IPS DF 19.7 (cell line): ENCODE results near the gene PKP1.

Experiments used
- DNase-seq: peaks from one replicate; pipeline ENCODE4 v3.0.0-alpha.2; 2013; ENCODE audit warnings: low read depth, low spot score

PKP1 gene

DNA sequence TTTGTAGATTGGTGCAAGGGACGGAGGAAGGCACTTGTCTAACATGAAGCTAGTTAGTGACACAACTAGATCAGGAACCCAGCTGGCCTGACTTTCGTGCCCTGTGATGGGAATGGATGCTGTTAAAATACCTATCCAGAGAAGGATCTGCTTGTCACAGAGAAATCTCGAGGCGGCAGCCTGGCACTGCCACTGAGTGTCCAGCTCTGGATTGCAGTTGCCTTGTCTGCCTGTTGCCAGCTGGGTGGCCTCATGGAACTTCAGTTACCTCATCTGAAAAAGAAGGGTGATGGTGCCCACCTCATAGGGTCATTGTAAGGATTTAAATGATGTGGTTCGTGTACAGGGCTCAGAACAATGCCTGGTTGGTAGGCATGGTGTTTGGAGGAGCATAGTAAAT is 2.4 kb upstream of the PKP1 start:
- DNase-seq = no peak

DNA sequence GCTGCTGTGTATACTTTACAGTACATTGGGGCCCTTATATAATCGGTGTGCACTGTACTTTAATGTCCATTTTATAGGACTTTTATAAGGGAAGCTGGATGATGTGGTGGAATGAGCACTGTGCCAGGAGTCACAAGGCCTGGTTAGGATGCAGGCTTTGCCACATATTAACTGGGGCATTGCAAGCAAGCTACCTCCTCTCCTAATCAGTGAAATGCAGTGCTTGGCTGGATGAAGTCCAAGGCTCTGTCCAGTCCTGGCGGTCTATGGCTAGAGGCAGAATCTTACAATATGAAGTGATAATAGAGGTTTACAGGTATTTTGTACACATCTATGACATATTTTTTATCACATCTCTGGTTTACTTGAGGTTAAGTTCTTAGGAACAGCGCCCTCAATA is 1.7 kb upstream of the PKP1 start:
- DNase-seq = no peak

DNA sequence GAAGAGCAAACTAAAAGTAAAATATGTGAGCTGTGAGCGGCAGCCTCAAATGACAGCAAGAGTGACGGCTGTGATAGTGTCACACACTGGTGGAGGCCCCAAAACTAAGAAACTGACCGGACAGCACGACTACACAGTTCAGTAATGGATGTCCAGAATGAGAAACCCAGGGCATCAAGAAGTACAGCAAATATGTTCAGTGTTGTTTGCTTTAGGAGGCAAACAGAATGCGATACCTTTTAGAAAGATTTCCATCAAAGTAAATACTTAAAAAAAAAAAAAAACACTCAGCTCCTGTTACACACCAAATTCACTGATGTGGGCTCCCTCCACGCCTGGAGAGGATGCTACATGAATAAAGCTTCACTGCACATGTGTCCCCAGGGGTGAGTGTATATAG is 1.1 kb upstream of the PKP1 start:
- no peak for DNase-seq

DNA sequence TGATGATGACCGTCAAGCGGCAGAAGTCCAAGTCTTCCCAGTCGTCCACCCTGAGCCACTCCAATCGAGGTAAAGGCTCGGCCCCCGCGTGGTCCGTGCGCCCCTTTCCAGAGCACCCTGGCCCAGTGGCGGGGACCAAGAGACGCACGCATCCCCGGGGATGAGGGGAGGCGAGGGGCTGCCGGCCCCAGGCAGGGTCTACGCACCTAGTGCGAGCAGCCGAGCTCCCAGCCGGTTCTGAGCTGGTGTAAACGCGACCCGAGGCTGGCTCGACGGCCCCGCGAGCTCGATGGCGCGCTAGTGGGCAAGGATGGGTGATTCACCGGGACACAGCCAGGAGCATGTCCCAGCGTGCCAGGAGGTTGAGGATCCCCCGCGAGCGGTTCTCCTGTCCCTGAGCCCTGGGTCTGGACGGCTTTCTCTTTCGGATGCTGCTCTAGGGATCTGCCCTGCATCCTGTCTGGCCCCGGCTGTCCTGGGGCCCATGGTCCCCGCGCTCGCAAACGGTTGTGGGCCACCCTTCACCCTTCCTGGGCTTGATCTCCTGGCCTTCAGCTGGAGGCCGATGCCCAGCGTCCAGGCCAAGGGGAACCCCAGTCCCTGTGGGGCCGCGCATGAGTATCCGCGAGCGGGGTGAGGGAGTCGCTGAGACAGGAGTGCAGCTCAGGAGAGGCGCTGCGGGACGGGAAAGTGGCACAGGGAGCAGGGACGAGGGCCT is 689 bp downstream of the PKP1 start:
- no peak for DNase-seq

DNA sequence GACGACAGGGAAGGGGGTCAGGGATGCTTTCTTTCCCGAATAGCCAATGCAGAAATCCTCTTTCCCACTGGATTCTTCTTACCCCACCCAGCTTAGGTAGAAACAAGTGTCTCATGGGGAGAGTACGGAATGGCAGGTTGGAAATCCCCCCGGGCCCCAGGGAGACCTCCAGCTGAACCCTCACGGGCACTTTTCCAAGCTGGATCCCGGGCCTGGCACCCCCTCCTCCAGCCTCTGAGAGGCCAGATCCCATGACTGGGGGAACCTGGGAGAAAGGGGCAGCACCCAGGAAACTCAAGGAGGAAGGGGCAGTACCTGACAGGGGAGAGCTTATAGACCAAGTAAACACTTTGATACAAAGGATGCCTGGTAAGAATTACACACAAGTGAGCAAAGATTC is 1.3 kb downstream of the PKP1 start:
- DNase-seq = no peak

DNA sequence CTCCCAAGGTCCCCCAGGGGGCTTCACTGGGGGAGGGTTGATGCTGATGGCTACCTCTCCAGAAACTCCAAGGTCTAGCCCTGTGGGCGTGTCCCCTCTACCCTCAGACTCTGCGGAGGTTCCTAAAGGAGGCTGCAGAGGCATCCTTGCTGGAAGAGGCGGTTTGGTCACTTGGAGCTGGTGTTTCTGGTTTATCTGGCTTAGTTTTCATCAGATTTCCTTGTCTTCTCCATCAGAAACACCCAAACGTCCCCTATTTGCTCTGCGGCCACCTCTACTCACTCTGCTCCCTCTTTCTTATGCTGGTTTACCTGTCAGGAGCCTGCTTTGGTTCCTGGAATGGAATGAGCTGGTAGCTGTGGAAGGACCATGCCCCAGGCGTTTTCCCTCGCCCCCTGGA is 2.5 kb downstream of the PKP1 start:
- DNase-seq = no peak

DNA sequence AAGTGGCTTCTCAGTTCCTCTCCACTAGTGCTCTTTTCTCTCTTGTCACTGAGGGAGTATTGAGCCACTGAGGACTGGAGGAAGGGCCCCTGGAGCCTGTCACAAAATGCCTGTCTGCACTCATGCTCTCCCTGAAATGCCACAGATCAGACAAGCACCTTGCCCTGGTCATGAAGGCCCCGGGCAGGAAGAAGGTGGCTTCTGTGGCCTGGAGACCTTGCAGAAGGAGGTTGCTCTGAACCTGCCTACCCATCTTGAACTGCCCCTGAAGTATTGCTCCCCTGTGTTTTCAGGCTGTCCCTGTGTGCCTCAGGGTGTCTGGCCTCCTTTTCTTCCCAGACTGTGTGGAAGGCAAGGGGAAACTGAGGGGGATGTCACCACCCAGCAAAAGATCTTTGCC is 3.1 kb downstream of the PKP1 start:
- DNase-seq = no peak

DNA sequence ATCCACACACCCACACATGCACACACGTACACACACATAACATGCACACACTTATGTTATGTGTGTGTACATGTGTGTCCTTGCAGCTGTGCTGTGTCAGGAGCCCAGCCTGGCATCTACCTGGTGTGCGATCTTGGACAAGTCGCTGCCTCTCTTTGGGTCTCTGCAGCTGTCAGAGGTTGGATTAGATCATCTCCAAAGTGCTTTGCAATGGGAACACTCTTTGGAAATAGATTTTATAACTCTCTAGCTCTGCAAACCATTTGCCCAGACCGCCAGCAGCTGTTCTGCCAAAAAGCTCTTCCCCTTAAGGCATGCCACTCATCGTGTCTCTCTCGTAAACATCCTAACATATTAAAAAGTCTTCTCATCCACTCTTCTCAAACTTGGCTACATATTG is 4.7 kb downstream of the PKP1 start:
- no peak for DNase-seq

DNA sequence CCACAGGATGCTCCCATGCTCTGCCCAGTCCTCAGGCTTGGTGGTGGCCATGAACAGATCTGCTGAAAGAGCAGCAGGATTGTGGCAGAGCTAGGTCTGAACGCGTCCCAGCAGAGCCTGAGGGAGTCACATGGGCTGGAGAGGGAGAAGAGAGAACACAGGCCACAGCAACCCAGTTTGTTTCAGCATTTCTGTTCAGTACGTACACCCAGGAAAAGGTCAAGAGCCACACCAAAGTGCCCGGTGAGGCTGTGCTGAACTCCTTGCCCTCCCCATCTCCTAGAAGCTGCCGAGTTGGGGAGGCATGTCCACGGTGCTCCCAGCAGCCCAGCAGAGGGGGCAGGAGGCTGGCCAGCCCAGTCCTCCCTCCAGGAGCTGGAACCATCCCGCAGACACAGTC is 5.5 kb downstream of the PKP1 start:
- no peak for DNase-seq

DNA sequence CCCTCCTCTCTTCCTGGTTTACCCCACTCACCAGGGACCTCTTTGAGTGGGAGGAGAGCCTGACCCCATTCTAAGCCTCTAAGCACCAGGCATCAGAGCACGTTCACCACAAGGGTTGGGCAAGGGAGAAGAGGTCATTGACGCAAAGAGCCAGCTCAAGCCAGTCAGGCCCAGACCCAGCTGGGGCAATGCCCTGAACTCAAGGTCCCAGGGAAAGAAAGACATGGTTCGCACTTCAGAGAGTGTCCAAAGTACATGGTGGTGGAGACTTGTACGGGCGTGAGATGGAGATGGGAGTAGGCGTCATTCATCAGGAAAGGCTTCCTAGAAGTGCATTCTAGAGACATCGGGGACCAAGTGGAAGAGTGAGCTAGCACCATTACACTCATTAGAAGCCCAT is 7.2 kb downstream of the PKP1 start:
- DNase-seq = no peak

DNA sequence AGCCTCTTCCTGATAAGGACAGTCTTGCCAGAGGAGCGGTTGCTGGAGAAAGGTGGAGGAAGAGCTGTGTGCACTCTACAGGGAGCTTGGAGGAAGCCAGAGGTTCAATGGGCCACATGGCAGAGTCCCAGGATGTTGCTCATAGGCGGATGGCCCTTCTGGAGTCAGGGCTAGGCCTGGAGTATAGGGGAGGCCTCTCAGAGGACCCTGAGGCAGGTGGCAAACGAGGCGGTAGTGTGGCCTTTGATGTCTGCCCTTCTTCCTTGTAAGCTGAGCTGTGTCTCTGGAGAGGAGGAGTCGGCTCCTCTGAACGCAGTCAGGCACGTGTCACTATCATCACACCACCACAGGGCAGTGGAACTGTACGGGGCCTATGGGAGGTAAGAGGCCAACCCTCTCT is 8.6 kb downstream of the PKP1 start:
- no peak for DNase-seq

DNA sequence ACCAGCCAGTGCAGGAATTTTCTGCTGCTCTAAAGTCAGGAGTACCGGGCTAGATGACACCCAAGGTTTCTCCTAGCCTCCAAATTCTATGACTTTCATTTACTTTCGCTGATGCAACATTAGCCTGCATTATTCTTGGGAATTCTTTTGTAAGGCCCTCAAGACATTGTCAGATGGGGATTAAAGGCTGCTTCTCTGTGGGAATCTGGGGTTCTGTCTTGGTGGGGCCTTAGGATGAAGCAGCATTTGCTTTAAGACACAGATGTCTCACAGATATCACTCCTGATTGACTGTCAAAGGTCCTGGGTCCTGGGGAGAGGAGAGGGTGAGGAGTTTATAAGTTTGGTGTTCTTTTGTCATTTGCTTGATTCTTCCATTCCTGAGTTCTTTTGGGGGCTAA is 11.6 kb downstream of the PKP1 start:
- no peak for DNase-seq

DNA sequence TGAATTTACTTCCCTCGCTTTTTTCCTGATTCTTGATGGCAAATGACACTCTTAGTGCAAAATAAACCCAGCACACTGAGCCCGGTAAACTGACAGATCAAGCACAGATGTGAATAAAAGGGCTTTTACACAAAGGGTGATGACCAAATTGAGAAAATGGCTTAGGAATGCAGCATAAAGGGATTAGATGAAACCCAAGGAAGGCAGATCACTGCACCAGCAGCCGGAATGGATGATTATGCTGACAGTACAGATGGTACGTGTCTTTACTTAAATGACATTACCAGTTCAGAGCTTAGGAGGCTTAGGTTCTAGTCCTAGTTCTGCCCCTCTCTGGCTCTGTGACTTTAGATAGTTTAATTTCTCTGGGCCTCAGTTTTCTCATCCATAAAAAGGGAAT is 12.0 kb downstream of the PKP1 start:
- no peak for DNase-seq

DNA sequence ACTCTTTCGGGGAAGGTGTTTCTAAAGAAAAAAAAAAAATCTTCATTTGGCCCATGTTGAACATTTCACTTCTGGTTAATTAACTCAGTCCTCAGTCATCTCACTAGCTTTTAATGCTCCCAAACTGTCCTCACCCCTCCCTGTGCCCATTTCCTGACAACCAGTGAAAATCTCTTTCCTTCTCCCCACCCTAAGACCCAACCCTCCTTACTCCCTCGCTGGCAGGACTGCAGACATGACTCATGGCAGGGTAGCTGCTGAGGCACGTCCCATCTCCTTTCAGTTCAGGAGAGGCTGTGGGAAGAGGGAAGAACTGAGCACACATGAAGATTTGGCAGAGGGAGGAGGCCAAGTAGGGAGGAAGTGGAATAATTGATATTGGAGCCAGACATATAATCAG is 12.6 kb downstream of the PKP1 start:
- DNase-seq = no peak

DNA sequence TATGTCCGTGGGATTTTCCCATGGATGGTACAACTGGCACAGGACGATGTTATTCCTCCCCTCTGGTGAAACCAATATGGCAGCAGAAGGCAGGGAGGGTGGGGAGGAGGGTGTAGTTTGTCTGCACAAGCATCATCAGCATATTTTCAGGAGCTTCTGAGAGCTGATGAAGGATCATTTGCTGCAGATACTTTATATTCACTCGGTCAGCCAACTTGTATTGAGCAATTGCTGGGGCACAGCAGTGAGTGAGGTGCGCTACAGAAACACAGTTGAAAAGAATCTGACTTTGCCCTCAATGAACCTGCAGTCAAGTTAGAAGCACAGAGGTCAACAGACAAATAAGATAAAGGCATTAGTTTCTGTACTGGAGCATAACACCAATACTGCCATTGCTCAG is 13.0 kb downstream of the PKP1 start:
- DNase-seq = no peak

DNA sequence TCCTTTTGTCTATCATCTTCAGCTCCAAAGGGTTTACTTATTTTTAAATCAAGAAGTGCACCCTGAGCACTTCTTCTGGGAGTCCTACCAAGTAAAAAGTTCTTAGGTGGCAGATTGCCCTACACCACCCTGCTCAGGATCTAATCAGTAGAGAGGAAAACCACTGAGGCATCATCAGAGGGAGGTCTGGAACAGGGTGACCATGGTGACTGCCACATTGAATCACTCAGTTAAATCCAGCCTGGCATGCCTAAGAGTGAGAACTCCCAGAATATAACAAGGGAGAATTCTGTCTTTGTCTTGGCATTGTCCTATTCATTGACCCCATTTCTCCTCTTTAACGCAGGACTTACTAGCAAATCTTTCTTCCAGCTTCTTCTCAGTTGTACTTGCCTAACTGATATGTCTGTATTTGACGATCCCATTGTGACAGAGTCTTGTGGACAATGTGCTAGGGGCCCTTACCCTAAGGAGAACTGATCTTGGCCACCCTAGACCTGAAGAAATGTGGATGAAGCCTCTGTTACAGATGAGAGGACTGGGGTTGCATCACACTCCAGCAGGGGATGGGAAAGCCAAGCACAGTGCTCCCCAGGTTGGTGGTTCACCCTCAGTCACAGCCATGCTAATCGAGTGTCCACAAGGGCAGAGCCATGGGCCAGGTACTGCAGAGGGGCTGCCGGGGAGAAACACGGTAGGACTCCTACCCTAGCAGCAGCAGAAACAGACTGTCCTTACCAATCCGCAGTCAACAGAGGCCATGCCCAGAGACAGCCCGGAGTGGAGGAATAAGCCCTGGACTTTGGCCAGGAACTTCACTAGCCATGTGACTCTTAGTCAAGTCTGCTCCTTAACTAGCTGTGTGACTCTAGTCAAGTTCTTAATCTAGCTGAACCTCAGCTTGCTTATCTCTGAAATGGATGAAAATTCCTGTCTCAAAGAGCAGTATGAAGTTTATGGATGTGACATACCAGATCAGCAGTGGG is 15.4 kb downstream of the PKP1 start:
- DNase-seq = no peak

DNA sequence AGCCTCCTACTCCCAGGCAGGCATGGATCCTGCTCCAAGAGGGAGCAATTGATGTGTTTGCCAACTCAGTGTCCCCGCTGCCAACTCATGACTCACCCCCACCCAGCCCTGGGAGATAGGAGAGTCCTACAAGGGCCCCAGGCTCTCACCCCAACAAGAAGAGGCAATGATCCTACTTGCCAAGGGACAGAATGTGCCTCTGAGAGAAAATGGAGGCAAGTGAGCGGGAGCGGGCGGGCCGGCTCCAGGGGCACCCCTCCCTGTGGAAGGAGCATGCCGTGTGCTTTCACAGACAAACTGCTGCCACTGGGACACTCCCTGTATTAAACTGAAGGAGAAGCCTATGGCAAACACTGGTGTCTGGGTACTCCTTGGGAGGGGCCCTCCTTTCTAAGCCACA is 16.7 kb downstream of the PKP1 start:
- DNase-seq = no peak

DNA sequence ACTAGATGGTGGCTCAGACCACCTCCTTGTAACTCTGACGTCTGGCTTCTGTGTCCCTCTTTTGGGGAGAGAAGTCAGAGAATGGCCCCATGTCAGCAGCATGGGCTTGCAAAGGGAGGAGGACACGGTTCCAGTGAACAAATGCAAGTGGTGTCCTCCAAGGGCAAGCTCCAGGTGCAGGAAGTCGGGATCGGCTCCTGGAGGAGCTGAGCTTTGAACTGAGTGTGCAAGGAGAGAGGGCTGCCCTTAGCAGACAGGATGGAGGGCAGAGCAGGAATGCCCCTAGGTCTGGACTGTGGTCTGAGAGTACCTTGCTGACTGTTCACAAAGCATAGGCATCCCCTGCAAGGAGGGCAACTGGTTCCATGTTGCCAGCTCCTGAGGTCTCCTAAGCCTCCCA is 17.3 kb downstream of the PKP1 start:
- DNase-seq = no peak

DNA sequence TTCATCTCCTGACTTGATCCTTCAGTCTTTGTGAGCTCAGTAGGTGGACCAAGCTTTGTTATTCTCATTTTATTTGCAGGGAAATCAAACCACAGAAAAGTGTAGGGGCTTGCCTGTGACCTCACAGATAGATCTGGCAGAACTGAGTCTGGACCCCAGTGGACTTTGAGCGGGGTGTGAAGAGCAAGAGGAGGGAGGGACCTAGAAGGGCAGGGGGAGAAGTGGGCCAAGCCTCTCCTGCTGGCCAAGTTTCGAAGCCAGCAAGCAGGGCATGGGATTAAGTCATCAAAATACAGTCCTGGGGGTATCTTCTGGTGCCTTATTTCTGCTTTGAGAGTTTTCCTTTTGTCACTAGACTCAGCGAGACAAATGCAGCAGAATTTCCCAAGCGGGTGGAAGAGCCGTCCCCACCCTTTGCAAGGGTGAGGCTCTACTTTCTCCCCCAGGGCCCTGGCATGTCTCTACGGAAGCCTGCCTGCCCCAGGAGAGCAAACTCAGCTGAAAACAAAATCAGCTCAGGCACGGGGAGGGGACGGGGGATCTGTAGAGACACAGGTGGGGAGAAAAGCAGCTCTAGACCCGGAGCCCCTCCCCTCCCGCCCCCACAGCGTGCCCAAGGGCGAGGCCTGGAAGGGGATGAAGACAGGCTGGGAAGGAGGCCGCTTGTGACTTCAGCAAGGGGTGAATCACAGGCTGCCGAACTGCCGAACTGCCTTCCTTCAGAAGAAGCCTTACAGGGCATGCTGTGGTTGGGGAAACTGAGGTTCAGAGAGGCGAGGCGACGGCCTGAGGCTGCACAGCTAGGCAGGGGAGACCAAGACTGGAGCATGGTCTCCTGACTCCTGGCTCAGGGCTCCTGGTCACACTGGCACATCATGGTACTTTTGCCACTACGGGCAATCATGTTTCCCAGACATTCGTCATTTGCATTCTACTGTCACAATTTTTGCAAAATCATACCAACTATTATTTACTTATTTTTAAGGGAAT is 19.2 kb downstream of the PKP1 start:
- DNase-seq = no peak

DNA sequence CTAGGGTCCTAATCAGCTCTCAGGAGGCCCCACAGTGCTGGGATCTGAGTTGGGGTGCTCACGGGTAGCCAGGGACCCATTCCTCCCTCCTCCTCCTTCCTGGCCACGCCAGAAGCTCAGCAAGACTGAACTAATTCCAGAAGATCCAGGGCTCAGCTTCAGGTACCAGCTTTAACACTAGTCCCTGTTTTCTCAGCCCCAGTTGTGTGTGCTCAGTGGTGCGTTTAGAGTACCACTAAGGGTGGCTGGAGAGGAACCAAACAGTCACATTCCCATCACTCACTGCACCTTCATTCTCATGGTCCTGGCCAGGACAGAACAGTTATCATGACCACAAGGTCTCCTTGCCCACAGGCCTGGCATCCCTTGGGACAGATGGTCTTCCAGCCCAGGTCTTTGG is 20.8 kb downstream of the PKP1 start:
- DNase-seq = no peak

DNA sequence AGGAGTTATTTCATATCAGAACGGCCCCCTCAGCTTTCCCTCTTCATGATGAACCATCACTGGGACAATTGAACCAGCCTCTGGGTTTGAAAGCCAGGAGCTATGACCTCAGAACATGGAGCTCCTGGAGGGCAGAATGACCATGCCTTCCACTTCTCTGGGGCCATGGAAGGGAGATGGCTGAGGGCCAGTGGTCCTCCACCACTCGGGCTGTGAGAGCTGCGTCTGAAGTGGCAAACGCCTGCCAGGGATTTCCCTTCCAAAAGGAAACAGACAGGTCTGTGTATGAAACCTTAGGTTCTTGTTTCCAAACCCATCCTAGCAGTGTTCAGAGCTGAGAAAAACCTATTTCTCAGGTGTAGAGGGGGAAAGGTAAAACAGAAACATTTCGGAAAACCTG is 22.5 kb downstream of the PKP1 start:
- no peak for DNase-seq

DNA sequence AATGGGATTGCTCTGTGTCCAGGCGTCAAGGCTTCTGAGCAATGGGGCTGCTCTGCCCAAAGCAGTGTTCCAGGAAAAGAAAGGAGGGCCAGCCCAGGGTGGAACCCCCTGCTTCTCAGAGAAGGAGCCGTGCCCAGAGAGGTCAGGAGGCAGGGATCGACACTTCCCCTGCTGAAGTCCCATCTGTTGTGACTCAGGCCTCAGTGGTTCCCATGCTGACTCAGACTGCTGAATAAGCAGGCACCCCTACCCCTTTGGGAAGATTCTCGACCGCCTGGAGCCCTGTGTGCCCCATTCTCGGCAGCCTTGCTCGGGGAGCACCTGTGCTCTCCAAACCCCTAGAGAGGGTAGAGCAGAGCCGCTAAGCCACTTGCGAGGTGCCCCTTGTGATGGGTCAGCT is 23.9 kb downstream of the PKP1 start:
- no peak for DNase-seq
